ENCODE results near the gene TMCC1.

GRCh38 chr3:129614435-129614834 is 279.1 kb downstream of the TMCC1 start:
- TF ChIP-seq CTCF (IDR thresholded peaks at IDR 0.05) = no peak
- TF ChIP-seq POLR2A (IDR thresholded peaks at IDR 0.05) = no peak
